Skeletal muscle tissue (tissue), 4 donors: ENCODE results near the gene DCAF4. TPM values are rescaled to one million over a fixed set of nuclear protein-coding genes. Genes with fewer than 3 reads are reported as not detected.
"Not testable (repeated sequence)": the region's sequence is repeated elsewhere in the genome, so short reads cannot be mapped to it uniquely, and the experiment has no call there.

ENCODE experiments used
- H3K27ac ChIP-seq: one replicate; pipeline ENCODE4 v1.7.0; 2013; ENCODE audit warnings: mild to moderate bottlenecking, low read depth, low read length, inconsistent platforms
- H3K27me3 ChIP-seq, 3 donors: one replicate each; pipeline ENCODE4 v1.7.0; 2013; ENCODE audit warnings: low read length in 3 of 3; ENCODE audit not compliant: control insufficient read depth in 3 of 3, insufficient read depth in 3 of 3
- H3K36me3 ChIP-seq, 3 donors: one replicate each; pipeline ENCODE4 v1.7.0; 2013; ENCODE audit warnings: low read length in 3 of 3; ENCODE audit not compliant: control insufficient read depth in 3 of 3, insufficient read depth in 3 of 3
- H3K4me1 ChIP-seq, 3 donors: one replicate each; pipeline ENCODE4 v1.7.0; 2013; ENCODE audit warnings: low read length in 3 of 3, mild to moderate bottlenecking in 3 of 3; ENCODE audit not compliant: control insufficient read depth in 3 of 3, insufficient read depth in 3 of 3
- H3K4me3 ChIP-seq, 3 donors: one replicate each; pipeline ENCODE4 v1.7.0; 2013; ENCODE audit warnings: low read length in 3 of 3
- H3K9ac ChIP-seq, 3 donors: one replicate each; pipeline ENCODE4 v1.7.0; 2013; ENCODE audit warnings: low read length in 3 of 3, mild to moderate bottlenecking in 3 of 3, moderate library complexity in 2 of 3, low read depth in 1 of 3
- H3K9me3 ChIP-seq, 3 donors: one replicate each; pipeline ENCODE4 v1.7.0; 2013; ENCODE audit warnings: low read length in 3 of 3; ENCODE audit not compliant: control insufficient read depth in 3 of 3
- total RNA-seq: library from RNA; depleted of rRNA; stranded (reverse); fragments of >200 nt; gene quantifications from one replicate; pipeline ENCODE4 v1.2.3, GENCODE V29; 2014
- donor health status: Osteomylitis.

Gene DCAF4
- total RNA-seq, 1 donor from 2014 or later: 11.5 TPM

DNA sequence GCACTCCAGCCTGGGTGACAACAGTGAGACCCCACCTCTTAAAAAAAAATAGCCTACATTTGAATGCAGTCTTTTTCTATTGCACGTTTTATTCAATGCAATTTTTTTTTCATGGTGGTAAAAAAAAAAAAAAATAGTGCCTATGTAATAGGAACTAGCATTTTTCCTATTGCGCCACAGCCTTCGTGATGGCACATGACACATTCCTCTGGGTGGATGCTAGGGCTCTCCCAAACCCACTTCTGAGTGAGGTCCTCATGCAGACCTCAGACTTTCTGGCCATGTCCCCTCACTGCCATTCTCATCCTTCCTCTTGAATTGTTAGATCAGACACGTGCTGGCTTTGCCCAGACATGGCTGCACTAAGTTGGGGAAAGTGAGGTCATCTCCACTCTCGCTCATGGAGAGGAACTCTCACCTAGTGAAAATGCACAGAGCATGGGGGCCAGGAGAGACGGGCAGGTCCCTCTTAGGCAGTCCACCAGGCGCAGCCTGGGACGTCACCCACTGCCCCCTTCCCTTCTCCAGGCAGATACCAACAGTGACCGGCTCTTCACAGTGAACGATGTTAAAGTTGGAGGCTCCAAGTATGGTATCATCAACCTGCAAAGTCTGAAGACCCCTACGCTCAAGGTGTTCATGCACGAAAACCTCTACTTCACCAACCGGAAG lies 19.2 kb downstream of the DCAF4 start:
- H3K27me3 ChIP-seq: no peaks in the 10 kb centered on the region
- H3K9ac ChIP-seq: no peak overlapping the region
- peaks cover 32 to 46% (median 41%) of the 10 kb centered on the region in 3 donors for H3K36me3 ChIP-seq
- no peak overlapping the region for H3K27ac ChIP-seq
- no peaks in the 10 kb centered on the region for H3K4me1 ChIP-seq
- H3K9me3 ChIP-seq: no peaks in the 10 kb centered on the region
- no peak overlapping the region for H3K4me3 ChIP-seq

DNA sequence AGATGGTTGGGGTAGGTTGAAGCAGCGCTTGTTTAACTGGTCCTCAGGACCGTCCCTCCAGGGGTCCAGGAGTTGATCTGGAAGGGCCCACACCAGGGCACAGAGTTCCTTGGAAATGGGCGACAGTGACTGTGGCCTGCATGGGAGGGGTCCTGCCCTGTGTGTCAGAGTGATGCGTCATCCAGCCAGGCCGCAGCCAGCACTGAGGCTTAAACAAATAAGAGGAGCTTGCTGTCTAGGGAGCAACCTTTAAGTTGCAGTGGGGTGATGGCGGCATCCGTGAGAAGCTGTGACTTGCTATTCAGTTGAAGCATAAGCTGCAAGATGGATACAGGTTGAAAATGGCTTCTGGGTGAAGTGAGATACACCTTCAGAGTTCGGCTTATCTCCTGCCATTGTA lies 20.2 kb downstream of the DCAF4 start:
- Histone ChIP-seq H3K9ac (no peak overlapping the region), H3K9me3 (no peaks in the 10 kb centered on the region), H3K27me3 (no peaks in the 10 kb centered on the region), H3K4me1 (no peaks in the 10 kb centered on the region), H3K36me3 (peaks cover 29 to 42% (median 37%) of the 10 kb centered on the region in 3 donors), H3K27ac (no peak overlapping the region), H3K4me3 (no peak overlapping the region)

DNA sequence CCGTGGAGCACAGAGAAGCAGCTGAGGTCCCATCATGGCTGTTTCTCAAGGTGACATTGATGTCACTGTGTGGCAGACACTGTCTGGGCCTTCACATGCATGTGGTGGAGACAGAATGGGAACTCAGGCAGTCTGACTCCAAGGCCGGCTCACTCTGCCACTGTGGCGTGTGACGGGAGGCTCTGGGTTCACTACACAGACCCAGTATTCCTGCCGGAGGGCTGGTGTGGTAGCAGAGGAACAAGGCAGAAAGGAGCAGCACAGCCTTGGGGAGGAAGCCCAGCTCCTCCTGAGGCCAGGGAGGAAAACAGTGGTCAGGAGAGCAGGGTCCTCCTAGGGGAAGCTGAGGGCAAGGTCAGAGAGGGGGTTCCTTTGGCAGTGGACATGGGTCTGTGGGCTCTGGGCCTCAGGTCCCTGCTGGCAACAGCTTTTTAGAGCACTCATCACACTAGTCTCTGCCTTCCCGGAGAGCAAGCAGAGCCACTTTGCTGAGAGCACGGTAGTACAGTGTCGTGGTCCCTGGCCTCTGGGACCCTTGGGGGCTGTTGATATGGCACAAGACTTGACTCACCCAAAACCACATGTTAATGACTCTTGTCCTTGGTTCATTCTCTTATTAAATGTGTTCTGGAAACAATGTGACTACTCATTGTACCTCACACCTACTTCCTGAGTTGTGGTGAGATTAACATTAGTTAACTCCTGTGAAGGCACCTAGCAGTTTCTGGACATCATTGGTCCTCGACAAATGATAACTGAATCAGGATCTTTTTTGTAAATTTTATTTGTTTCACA lies 21.3 kb downstream of the DCAF4 start:
- H3K36me3 ChIP-seq: peaks cover 22 to 37% (median 30%) of the 10 kb centered on the region in 3 donors
- no peaks in the 10 kb centered on the region for H3K4me1 ChIP-seq
- H3K9me3 ChIP-seq: no peaks in the 10 kb centered on the region
- no peak overlapping the region for H3K4me3 ChIP-seq
- H3K27ac ChIP-seq: no peak overlapping the region
- H3K27me3 ChIP-seq: no peaks in the 10 kb centered on the region
- H3K9ac ChIP-seq: no peak overlapping the region

DNA sequence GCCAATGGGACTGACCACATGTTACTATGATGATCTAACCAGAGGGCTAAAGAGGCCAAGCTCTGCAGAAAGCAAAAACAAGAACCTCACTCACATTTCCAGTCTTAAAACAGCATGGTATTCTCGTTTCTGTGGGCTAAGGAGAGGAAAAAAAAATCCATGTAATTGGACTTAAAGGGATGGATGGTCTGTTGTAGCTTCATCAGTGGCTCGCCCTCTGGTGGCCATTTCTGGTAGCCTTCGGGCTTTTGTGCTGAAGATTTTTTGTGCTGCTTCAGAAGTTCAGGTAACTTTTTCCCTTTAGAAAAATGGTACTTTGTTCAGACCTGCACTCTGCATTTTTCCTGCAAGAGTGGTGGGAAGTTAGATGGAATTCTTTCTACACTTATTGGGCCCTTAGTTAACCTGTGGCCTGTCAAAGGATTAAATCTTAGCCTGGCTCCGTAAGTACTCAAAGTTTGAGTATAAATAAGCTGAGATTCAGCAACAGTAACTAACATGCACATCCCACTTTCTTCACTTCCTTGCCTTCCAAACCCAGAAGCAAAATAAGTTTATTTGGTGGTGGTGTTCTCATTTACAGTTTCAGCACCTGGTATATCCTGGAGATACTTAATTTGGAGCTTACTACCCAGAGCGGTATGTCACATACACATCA lies 22.3 kb downstream of the DCAF4 start:
- peaks cover 13 to 28% (median 20%) of the 10 kb centered on the region in 3 donors for H3K36me3 ChIP-seq
- no peaks in the 10 kb centered on the region for H3K4me1 ChIP-seq
- H3K4me3 ChIP-seq: no peak overlapping the region
- H3K27me3 ChIP-seq: no peaks in the 10 kb centered on the region
- H3K27ac ChIP-seq: no peak overlapping the region
- no peaks in the 10 kb centered on the region for H3K9me3 ChIP-seq
- H3K9ac ChIP-seq: no peak overlapping the region

DNA sequence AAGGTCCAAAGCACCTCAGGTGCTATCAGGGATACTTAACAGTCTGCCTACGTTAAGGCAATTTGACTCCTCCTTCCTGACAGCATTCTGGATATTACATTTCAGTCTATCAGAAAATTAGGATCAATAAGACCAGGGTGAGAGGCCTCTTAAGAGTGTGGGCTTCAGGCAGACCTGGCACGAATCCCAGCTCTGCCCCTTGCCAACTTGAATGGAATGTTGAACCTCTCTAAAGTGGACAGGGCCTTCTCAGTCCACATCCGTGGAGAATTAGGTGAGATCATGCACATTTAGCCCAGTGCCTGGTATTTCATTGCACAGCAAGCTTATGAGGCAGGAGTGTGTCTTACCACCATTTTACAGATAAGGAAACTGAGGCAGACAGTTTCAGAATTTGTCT lies 25.9 kb downstream of the DCAF4 start:
- H3K27me3 ChIP-seq: no peaks in the 10 kb centered on the region
- peaks cover 24 to 25% (median 25%) of the 10 kb centered on the region in 3 donors for H3K36me3 ChIP-seq
- no peaks in the 10 kb centered on the region for H3K9me3 ChIP-seq
- H3K27ac ChIP-seq: no peak overlapping the region
- no peaks in the 10 kb centered on the region for H3K4me1 ChIP-seq
- H3K9ac ChIP-seq: no peak overlapping the region
- no peak overlapping the region for H3K4me3 ChIP-seq

DNA sequence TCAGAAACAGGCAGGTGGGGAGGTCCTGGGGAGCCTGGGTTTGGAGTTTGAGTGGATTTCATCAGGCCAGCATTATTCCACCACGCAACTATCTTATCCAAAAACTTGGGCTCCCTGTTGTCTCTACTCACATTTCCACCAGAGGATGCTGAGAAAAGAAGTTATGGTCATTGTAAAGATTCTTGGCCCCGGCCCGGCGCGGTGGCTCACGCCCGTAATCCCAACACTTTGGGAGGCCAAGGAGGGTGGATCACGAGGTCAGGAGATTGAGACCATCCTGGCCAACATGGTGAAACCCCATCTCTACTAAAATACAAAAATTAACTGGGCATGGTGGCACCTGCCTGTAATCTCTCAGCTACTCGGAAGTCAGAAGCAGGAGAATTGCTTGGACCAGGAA lies 30.5 kb downstream of the DCAF4 start:
- not testable (repeated sequence) for H3K27ac ChIP-seq, H3K27me3 ChIP-seq, H3K9ac ChIP-seq, H3K4me3 ChIP-seq, H3K9me3 ChIP-seq, H3K4me1 ChIP-seq
- peaks cover 24 to 35% (median 30%) of the 10 kb centered on the region in 3 donors for H3K36me3 ChIP-seq

DNA sequence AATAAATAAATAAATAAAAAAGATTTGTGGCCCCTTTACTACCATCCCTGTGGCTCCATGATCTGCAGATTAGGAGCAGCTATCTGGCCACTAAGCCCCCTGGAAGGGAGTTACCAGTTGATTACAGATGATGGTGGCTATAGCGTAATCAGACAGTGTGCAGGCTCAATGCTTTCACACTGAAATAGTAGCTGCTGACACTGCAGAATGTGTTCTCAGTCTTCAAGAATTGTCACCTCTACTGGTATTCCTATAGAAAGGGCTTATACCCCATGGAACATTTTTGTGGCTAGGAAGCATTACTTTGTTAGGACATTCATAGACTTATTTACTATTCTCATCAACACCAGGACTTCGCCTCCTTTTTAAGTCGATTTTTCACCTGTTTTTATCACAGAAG lies 30.9 kb downstream of the DCAF4 start:
- H3K9ac ChIP-seq: no peak overlapping the region
- no peaks in the 10 kb centered on the region for H3K4me1 ChIP-seq
- H3K27me3 ChIP-seq: no peaks in the 10 kb centered on the region
- H3K27ac ChIP-seq: no peak overlapping the region
- no peaks in the 10 kb centered on the region for H3K9me3 ChIP-seq
- H3K4me3 ChIP-seq: no peak overlapping the region
- peaks cover 21 to 34% (median 29%) of the 10 kb centered on the region in 3 donors for H3K36me3 ChIP-seq

DNA sequence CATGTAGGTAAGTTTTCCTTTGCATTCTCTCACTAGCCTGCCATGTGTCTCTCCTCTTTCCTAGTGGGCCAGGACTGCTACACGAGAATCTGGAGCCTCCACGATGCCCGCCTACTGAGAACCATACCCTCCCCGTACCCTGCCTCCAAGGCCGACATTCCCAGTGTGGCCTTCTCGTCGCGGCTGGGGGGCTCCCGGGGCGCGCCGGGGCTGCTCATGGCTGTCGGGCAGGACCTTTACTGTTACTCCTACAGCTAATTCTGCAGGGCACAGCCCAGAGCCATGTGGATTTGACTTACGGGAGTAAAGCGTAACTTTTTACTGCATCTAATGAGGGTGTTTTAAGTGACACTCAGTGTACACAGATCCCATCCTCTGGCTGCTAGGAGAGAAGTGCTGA lies 32.3 kb downstream of the DCAF4 start:
- Histone ChIP-seq H3K27me3 (no peaks in the 10 kb centered on the region), H3K4me3 (no peak overlapping the region), H3K9me3 (no peaks in the 10 kb centered on the region), H3K36me3 (peaks cover 21 to 34% (median 29%) of the 10 kb centered on the region in 3 donors), H3K4me1 (no peaks in the 10 kb centered on the region), H3K9ac (no peak overlapping the region), H3K27ac (no peak overlapping the region)

DNA sequence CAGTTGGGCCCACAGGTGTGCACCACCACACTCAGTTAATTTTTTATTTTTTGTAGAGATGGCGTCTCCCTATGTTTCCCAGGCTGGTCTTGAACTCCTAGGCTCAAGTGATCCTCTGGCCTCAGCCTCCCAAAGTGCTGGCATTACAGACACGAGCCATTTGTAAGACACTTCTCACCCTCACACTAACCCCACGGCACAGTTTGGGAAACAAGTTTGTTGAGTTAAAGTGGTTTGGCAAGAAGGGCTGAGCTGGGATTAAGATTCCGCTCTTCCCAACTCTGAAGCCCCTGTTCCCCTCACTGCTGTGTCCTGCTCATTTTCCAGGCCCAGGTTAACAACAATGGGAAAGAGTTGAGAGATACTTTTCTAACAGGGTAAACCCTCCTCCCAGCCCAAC lies 34.8 kb downstream of the DCAF4 start:
- not testable (repeated sequence) for H3K27me3 ChIP-seq, H3K27ac ChIP-seq, H3K9ac ChIP-seq, H3K4me3 ChIP-seq, H3K9me3 ChIP-seq, H3K4me1 ChIP-seq
- peaks cover 14 to 23% (median 15%) of the 10 kb centered on the region in 3 donors for H3K36me3 ChIP-seq
